HG02885 (cell line): Measurements from ENCODE around the gene RNF225.
"Not testable (repeated sequence)": the region's sequence is repeated elsewhere in the genome, so short reads cannot be mapped to it uniquely, and the experiment has no call there.

Experiments
- ATAC-seq: cut with Tn5 transposase; IDR thresholded peaks from one replicate; pipeline ENCODE4 v1.9.1; 2021; ENCODE audit warnings: mild to moderate bottlenecking; ENCODE audit not compliant: unreplicated experiment, poor library complexity

The RNF225 gene

GRCh38 chr19:58386576-58387337, 8.7 kb upstream of the RNF225 start, which contains the start of gene RPS5:
RPS5 (plus strand) TSS chr19:58387269; CDS start chr19:58388138, 869 bp downstream.
- ATAC-seq = peak; percentile 89

GRCh38 chr19:58387338-58388174, 7.9 kb upstream of the RNF225 start:
- ATAC-seq = no peak

- ATAC-seq = no peak
Observed at GRCh38 chr19:58388175-58388526, 7.3 kb upstream of the RNF225 start.

- ATAC-seq = no peak
Observed at GRCh38 chr19:58392945-58393724, 2.3 kb upstream of the RNF225 start.

DNA sequence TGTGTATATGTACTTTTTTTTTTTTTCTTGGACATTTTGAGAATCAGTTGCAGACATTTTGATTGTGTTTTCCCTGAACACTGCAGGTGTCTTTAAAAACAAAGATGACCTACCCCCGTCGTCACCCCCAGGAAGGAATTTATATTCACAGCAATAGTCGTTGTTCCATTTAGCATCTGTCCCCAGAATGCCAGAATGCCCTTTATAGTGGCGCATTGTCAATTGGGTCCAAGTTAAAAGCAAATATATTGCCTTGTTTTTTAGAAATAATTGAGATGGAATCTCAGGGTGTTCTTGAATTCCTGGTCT, 1.8 kb upstream of the RNF225 start:
- ATAC-seq = no peak

DNA sequence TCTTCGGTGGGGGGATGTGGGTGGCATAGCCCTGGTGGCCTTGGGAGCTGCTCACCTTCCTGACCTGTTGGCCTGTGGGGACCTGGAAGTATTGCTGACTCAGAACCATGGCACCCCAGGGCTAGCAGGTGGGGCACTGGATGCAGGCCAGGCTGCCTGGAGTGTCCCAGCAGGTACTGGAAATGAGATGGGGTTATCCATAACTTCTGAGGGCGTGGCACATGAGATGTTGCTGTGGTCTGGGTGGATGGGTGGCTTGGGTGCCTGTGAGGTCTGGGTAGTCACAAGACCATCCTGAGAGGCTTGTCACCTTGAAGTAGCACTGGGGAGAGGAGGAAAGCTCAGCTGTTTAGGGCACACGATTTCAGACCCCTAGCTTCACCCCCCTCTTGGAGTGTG, 636 bp upstream of the RNF225 start:
- no peak for ATAC-seq

DNA sequence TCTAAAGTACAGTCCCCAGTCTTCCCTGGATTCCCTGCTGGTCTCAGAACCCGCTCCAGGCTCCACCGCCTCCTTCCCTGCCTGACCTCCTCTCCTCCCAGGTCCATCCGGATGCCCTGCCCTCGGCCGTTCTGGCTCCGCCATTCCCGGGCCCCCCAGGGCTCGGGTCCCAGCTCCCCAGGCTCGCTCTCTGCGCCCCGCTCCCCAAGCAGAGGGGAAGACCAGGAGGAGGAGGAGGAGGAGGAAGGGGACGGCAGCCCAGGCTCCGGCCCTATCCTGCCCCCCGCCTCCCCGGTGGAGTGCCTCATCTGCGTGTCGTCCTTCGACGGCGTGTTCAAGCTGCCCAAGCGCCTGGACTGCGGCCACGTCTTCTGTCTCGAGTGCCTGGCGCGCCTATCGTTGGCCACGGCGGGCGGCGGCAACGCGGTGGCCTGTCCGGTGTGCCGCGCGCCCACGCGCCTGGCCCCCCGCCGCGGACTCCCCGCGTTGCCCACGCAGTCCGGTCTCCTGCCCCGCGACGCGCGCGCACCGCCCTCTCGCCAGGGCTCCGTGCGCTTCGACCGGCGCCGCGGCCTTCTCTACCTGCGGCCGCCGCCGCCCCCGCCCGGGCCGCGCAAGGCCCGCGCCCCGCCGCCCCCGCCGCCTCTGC, 647 bp downstream of the RNF225 start:
- no peak for ATAC-seq

- no peak for ATAC-seq
Observed at GRCh38 chr19:58396691-58397532, 1.5 kb downstream of the RNF225 start.

DNA sequence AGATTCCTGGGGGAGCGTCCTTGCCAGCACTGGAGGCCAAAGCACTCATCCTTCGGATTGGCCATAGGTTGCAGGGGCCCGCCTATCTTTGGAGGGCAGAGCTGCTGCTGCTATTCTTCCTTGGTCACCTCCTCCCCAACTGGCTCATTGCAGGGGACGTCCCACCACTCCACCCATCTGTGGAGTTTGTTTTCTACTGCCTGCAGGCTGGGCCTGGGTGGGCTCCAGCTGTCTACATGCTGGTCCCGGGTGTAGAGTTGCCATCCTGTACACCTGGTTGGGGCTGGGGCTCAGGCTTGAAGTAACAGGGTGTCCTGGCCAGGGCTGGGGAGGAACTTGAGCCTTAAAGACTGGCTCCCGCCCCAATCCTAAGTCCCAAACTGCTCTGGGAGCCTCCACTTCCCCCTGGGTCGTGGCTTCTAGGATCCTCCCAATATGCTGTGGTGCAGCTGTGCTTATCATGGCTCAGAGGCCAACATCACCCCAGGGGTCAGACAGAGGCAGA, 2.1 kb downstream of the RNF225 start:
- ATAC-seq = no peak

DNA sequence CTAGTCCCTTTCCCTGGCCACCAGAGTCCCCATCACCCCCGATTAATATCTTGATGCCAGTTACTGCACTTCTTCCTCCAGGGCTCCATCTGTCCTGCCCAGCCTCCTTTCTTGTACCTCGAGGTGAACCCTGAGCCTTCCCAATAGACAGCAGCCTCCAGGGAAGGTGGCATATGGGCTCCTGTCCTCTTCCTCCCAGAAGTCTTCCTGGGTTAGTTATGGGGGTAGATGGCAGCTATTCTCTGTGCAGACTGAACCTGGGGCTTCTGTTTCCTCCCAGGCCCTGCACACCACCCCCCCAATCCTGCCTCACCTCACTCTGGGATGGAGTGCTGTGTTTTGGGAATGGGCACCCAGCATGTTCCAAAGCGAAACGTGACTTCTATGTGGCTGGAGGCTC, 2.6 kb downstream of the RNF225 start:
- no peak for ATAC-seq

DNA sequence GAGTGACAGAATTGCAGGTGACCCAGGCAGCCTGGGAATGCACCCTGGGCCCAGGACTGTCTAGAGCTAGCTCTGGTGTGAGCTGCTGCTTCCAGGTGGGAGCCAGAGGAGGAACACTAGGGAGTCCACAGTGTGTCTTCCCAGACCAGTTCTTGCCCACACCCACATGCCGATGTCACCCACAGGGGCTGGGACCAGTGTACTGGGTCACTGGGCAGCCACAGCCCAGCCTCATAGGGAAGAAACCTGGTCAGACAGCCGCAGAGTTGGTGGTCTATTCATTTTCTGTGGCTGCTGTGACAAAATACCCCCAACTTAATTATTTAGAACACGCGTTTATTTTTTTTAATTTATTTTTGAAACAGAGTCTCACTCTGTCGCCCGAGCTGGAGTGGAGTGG, 3.1 kb downstream of the RNF225 start:
- ATAC-seq = no peak

DNA sequence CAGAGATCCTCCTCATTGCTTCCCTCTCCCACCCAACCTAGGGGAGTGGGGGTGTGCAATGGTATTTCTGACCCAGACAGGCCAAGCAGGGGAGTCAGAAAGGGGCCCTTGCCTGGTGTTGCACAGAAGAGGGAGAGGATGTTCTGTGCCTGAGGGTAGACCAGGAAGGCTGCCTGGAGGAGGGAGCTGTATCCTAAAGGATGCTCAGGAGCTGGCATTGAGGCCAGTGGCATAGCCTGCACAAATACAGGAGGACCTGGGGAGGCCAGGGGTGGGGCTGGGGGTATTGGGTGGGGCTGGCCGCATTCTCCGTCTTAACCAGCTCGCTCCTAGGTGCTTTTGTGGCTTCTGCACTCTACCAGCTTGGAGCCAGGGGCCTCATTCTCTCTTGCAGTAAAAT, 4.4 kb downstream of the RNF225 start:
- ATAC-seq = no peak

DNA sequence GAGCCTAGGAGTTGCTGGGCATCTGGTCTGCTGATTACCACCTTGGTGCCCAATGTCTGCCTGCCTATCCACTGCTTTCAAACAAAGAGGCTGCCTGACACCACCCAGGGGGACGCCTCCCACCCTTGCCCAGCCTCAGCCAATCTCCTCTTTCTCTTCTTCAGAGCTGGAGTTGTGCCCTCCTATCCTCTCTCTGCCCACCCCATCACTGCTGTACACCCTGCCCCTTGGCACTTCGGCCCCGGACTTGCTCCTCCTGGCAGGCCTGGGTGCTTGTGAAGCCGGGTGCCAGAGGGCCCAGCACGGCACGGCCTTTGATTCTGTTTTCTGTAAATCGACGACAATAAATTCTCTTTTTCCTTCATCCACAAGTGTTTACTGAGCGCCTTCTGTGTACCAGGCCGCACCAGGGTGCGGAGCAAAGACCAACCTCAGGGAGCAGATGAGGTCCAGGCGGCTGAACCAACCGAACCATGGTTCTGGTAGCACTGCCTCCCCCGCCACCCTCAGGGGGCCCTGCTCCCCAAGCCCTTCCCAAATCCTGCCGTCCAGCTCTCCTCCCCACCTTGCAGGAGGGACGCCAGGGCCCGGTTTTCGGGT, 5.0 kb downstream of the RNF225 start:
- no peak for ATAC-seq

GRCh38 chr19:58400916-58401839, 5.7 kb downstream of the RNF225 start:
- ATAC-seq = peak; percentile 98

DNA sequence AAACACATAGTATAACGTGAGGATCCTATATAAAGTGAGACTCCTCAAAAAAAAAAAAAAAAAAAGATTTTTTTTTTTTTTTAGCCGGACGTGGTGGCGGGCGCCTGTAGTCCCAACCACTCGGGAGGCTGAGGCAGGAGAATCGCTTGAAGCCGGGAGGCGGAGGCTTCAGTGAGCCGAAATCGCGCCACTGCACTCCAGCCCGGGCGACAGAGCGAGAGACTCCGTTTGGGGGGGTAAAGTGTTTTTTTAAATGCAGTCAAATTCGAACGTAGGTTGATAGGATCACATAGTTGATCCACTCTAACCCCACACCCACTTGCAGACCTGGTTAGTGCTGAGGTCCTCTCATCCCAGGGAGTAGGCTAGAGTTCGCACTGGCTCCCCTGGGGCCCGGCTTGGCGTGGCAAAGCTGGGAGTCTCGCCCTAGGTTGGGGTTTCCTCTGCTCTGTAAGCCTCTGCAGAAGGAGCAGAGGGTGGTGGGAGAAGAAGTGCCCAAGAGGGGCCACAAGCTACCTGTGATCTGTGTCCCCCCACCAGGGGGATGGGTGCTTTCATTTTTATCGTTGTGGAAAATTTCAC, 6.5 kb downstream of the RNF225 start:
- no peak for ATAC-seq

DNA sequence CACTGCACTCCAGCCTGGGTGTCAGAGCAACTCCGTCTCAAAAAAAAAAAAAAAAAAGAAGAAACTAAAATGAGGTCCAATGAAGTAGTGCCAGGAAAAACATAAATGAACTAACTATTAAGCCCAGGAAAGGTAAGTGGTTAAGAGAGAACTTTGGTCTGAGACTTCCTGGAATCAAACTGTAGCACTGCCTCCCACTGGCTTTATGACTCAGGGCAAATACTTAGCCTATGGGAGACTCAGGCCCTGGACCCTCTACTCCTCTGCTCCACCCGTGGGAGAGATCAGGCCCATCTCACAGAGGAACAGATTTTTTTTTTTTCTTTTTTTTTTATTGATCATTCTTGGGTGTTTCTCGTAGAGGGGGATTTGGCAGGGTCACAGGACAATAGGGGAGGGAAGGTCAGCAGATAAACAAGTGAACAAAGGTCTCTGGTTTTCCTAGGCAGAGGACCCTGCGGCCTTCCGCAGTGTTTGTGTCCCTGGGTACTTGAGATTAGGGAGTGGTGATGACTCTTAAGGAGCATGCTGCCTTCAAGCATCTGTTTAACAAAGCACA, 8.5 kb downstream of the RNF225 start:
- not testable (repeated sequence) for ATAC-seq
